ENCODE data around the gene CDH23.

DNA sequence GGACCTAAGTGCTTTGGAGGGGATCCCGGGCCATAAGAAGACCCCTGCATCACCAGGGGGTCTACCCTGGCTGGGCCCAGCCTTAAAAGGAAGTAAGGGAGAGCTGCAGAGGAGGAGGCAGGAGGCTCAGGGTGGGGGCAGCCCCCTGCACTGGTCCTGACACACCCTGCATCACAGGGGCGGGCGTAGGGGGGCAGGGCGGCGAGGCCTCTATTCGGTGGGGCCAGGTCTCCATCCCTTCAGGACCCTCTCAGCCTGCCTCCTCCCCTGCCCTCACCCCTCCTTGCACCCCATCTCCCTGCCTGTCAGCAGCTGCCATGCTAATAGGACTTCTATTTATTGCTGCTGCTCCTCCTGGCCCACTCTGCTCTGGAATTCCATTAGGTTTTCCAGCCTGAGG lies 221.5 kb downstream of the CDH23 start:
- TF ChIP-seq, protein P1, sequence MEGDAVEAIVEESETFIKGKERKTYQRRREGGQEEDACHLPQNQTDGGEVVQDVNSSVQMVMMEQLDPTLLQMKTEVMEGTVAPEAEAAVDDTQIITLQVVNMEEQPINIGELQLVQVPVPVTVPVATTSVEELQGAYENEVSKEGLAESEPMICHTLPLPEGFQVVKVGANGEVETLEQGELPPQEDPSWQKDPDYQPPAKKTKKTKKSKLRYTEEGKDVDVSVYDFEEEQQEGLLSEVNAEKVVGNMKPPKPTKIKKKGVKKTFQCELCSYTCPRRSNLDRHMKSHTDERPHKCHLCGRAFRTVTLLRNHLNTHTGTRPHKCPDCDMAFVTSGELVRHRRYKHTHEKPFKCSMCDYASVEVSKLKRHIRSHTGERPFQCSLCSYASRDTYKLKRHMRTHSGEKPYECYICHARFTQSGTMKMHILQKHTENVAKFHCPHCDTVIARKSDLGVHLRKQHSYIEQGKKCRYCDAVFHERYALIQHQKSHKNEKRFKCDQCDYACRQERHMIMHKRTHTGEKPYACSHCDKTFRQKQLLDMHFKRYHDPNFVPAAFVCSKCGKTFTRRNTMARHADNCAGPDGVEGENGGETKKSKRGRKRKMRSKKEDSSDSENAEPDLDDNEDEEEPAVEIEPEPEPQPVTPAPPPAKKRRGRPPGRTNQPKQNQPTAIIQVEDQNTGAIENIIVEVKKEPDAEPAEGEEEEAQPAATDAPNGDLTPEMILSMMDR (IDR thresholded peaks at IDR 0.05): no peak
- TF ChIP-seq POLR2A (IDR thresholded peaks at IDR 0.05): no peak

Data from uterus (tissue), 2 donors.